ENCODE data around the gene DCTN5. TPM values are rescaled to one million over a fixed set of nuclear protein-coding genes. Genes with fewer than 3 reads are reported as not detected.
A peak's percentile ranks its signal among the peaks of the same experiment; 100 is the strongest.

Gene DCTN5
- total and polyA plus RNA-seq, 2 experiments from 2014 or later, result 23.3 to 31.7 TPM

GRCh38 chr16:23676924-23677480, 35.7 kb downstream of the DCTN5 start:
- peak; percentile 34 for DNase-seq (ENCODE audit: low spot score)
- H3K79me2 ChIP-seq, result peaks cover 30% of the 10 kb centered on the region
- no peak overlapping the region for H3K27ac ChIP-seq
- no peaks in the 10 kb centered on the region for H3K27me3 ChIP-seq
- H3K4me2 ChIP-seq, result no peak overlapping the region
- TF ChIP-seq EZH2phosphoT487 (IDR thresholded peaks at IDR 0.05; ENCODE audit: low read depth, severe bottlenecking, unreplicated experiment) (no peak), CTCF (IDR thresholded peaks at IDR 0.05; ENCODE audit: poor library complexity) (no peak), EZH2 (IDR thresholded peaks at IDR 0.05; ENCODE audit: borderline replicate concordance) (no peak)
- no peaks in the 10 kb centered on the region for H3K36me3 ChIP-seq (replicated peaks; ENCODE audit: insufficient read depth, low read depth)
- H3K4me3 ChIP-seq, result no peak overlapping the region
- H3K4me1 ChIP-seq (ENCODE audit: insufficient read depth), result peaks cover 6% of the 10 kb centered on the region
- H2AFZ ChIP-seq, result no peak overlapping the region
- WGBS (ENCODE audit: low lambda C conversion rate, missing lambda C conversion rate), result 88% methylated on average over 2 of the region's 2 CpGs
- no peaks in the 10 kb centered on the region for H3K9me2 ChIP-seq (replicated peaks; ENCODE audit: insufficient read depth)
- H3K9me3 ChIP-seq (ENCODE audit: low read depth), result no peaks in the 10 kb centered on the region
- no peaks in the 10 kb centered on the region for H4K20me1 ChIP-seq (ENCODE audit: insufficient read depth, poor library complexity, severe bottlenecking)

- peaks cover 6% of the 10 kb centered on the region for H3K4me1 ChIP-seq (ENCODE audit: insufficient read depth)
- 1% methylated on average over 75 of the region's 75 CpGs for WGBS (ENCODE audit: low lambda C conversion rate, missing lambda C conversion rate)
- DNase-seq (ENCODE audit: low spot score), result peak; percentile 92
- H3K9me2 ChIP-seq (replicated peaks; ENCODE audit: insufficient read depth), result no peaks in the 10 kb centered on the region
- H3K4me3 ChIP-seq, result peak within 1 kb of the TSS; percentile 74
- H3K79me2 ChIP-seq, result peaks cover 31% of the 10 kb centered on the region
- no peaks in the 10 kb centered on the region for H3K27me3 ChIP-seq
- no peak for TF ChIP-seq EZH2phosphoT487 (IDR thresholded peaks at IDR 0.05; ENCODE audit: low read depth, severe bottlenecking, unreplicated experiment)
- TF ChIP-seq EZH2 (IDR thresholded peaks at IDR 0.05; ENCODE audit: borderline replicate concordance), result no peak
- TF ChIP-seq CTCF (IDR thresholded peaks at IDR 0.05; ENCODE audit: poor library complexity), result peak; percentile 49
- peak within 1 kb of the TSS; percentile 26 for H3K27ac ChIP-seq
- H3K36me3 ChIP-seq (replicated peaks; ENCODE audit: insufficient read depth, low read depth), result no peaks in the 10 kb centered on the region
- H2AFZ ChIP-seq, result peak within 1 kb of the TSS; percentile 58
- H3K4me2 ChIP-seq, result peak within 1 kb of the TSS; percentile 98
- H3K9me3 ChIP-seq (ENCODE audit: low read depth), result no peaks in the 10 kb centered on the region
- no peaks in the 10 kb centered on the region for H4K20me1 ChIP-seq (ENCODE audit: insufficient read depth, poor library complexity, severe bottlenecking)
Measured at GRCh38 chr16:23678430-23679273, 37.4 kb downstream of the DCTN5 start, which contains the start of gene PLK1. Gene PLK1, plus strand, starts transcription at chr16:23678889. Its CDS starts 44 bp downstream, at chr16:23678933.

- peaks cover 31% of the 10 kb centered on the region for H3K79me2 ChIP-seq
- H4K20me1 ChIP-seq (ENCODE audit: insufficient read depth, poor library complexity, severe bottlenecking), result no peaks in the 10 kb centered on the region
- no peaks in the 10 kb centered on the region for H3K9me2 ChIP-seq (replicated peaks; ENCODE audit: insufficient read depth)
- H3K4me2 ChIP-seq, result peak overlapping the region; percentile 98
- TF ChIP-seq CTCF (IDR thresholded peaks at IDR 0.05; ENCODE audit: poor library complexity) (no peak), EZH2 (IDR thresholded peaks at IDR 0.05; ENCODE audit: borderline replicate concordance) (no peak), EZH2phosphoT487 (IDR thresholded peaks at IDR 0.05; ENCODE audit: low read depth, severe bottlenecking, unreplicated experiment) (no peak)
- H3K27me3 ChIP-seq, result no peaks in the 10 kb centered on the region
- H3K9me3 ChIP-seq (ENCODE audit: low read depth), result no peaks in the 10 kb centered on the region
- WGBS (ENCODE audit: low lambda C conversion rate, missing lambda C conversion rate), result 3% methylated on average over 22 of the region's 24 CpGs
- peaks cover 6% of the 10 kb centered on the region for H3K4me1 ChIP-seq (ENCODE audit: insufficient read depth)
- peak; percentile 64 for DNase-seq (ENCODE audit: low spot score)
- peak overlapping the region; percentile 74 for H3K4me3 ChIP-seq
- no peaks in the 10 kb centered on the region for H3K36me3 ChIP-seq (replicated peaks; ENCODE audit: insufficient read depth, low read depth)
- H3K27ac ChIP-seq, result no peak overlapping the region
- peak overlapping the region; percentile 58 for H2AFZ ChIP-seq
Measured at GRCh38 chr16:23679274-23679985, 38.2 kb downstream of the DCTN5 start.
